Parathyroid adenoma (tissue), 2 donors: ENCODE results near the gene PJA2.

Experiments
- H2AFZ ChIP-seq: fragments of 300-600 bp; sonication (generic); one replicate; pipeline ENCODE4 v1.7.0; 2017; ENCODE audit warnings: antibody characterized with exemption, mild to moderate bottlenecking
- H3K27ac ChIP-seq: fragments of 300-600 bp; sonication (generic); one replicate; pipeline ENCODE4 v1.7.0; 2017
- H3K27me3 ChIP-seq: fragments of 300-600 bp; sonication (generic); one replicate; pipeline ENCODE4 v1.7.0; 2017; ENCODE audit warnings: low read length; ENCODE audit not compliant: control insufficient read depth, insufficient read depth
- H3K36me3 ChIP-seq: fragments of 300-600 bp; sonication (generic); one replicate; pipeline ENCODE4 v1.7.0; 2017; ENCODE audit warnings: low read length; ENCODE audit not compliant: control insufficient read depth, insufficient read depth
- H3K4me1 ChIP-seq: fragments of 300-600 bp; sonication (generic); one replicate; pipeline ENCODE4 v1.7.0; 2017; ENCODE audit warnings: control low read depth
- H3K4me2 ChIP-seq: fragments of 300-600 bp; sonication (generic); one replicate; pipeline ENCODE4 v1.7.0; 2017; ENCODE audit warnings: low read length
- H3K4me3 ChIP-seq: fragments of 300-600 bp; sonication (generic); one replicate; pipeline ENCODE4 v1.7.0; 2017; ENCODE audit warnings: low read depth, low read length
- H3K79me2 ChIP-seq: fragments of 300-600 bp; sonication (generic); one replicate; pipeline ENCODE4 v1.7.0; 2017; ENCODE audit warnings: control low read depth
- H3K9ac ChIP-seq: fragments of 300-600 bp; sonication (generic); one replicate; pipeline ENCODE4 v1.7.0; 2017; ENCODE audit warnings: mild to moderate bottlenecking
- H3K9me3 ChIP-seq: fragments of 300-600 bp; sonication (generic); one replicate; pipeline ENCODE4 v1.7.0; 2017; ENCODE audit warnings: low read length; ENCODE audit not compliant: control insufficient read depth
- TF ChIP-seq, protein P1 (sequence below): fragments of 300-600 bp; sonication (generic); IDR thresholded peaks from one replicate; pipeline ENCODE4 v1.7.0; 2017; ENCODE audit warnings: antibody characterized with exemption, mild to moderate bottlenecking
- donor health status: primary hyperparathyroidism.

The PJA2 gene

DNA sequence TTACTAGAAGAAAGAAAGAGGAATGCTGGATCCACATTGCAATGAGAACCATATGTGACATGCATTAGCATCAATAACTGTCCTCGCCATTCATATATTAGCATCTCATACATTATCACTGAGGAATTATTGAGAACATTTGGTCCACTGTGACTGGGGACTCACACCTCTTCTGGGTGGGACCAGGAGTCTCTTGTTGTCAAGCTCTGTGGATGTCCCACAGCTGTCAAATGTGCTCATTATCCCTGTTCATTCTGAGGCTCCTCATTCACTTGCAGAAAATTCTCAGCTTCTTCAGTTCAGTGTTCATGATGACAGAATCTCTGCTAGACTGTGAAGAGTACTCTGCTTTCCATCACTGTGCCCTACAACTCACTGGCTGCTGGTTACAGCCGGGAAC, 109.4 kb downstream of the PJA2 start:
- no peak overlapping the region for H2AFZ ChIP-seq
- H3K79me2 ChIP-seq: no peaks in the 10 kb centered on the region
- no peak overlapping the region for H3K27ac ChIP-seq
- no peaks in the 10 kb centered on the region for H3K9me3 ChIP-seq
- no peak overlapping the region for H3K4me2 ChIP-seq
- no peaks in the 10 kb centered on the region for H3K4me1 ChIP-seq
- TF ChIP-seq, protein P1, sequence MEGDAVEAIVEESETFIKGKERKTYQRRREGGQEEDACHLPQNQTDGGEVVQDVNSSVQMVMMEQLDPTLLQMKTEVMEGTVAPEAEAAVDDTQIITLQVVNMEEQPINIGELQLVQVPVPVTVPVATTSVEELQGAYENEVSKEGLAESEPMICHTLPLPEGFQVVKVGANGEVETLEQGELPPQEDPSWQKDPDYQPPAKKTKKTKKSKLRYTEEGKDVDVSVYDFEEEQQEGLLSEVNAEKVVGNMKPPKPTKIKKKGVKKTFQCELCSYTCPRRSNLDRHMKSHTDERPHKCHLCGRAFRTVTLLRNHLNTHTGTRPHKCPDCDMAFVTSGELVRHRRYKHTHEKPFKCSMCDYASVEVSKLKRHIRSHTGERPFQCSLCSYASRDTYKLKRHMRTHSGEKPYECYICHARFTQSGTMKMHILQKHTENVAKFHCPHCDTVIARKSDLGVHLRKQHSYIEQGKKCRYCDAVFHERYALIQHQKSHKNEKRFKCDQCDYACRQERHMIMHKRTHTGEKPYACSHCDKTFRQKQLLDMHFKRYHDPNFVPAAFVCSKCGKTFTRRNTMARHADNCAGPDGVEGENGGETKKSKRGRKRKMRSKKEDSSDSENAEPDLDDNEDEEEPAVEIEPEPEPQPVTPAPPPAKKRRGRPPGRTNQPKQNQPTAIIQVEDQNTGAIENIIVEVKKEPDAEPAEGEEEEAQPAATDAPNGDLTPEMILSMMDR: no peak
- no peaks in the 10 kb centered on the region for H3K27me3 ChIP-seq
- no peak overlapping the region for H3K9ac ChIP-seq
- H3K36me3 ChIP-seq: no peaks in the 10 kb centered on the region
- H3K4me3 ChIP-seq: no peak overlapping the region

DNA sequence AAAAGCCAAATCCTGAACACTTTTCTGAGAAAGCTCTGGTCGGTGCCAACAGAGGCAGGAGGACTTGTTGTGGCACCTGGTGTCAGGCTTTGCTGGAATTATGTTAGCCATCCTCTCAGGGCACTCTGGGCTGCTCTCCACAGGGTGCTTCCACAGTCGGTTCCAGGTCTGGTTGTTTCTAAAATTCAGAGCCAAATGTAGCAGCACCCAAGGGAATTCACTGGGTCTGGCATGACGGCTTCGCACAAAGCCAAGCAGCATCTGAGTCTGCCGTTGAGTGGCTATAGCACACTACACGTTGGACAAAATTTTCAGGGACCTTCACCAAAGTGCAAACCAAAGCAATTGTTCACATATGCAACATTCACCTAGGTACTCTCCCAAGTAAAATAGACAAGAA, 110.2 kb downstream of the PJA2 start:
- H3K27me3 ChIP-seq: no peaks in the 10 kb centered on the region
- H3K27ac ChIP-seq: no peak overlapping the region
- H3K4me1 ChIP-seq: no peaks in the 10 kb centered on the region
- no peaks in the 10 kb centered on the region for H3K9me3 ChIP-seq
- no peak overlapping the region for H3K9ac ChIP-seq
- no peak overlapping the region for H2AFZ ChIP-seq
- no peaks in the 10 kb centered on the region for H3K36me3 ChIP-seq
- TF ChIP-seq, protein P1: no peak
- H3K4me2 ChIP-seq: no peak overlapping the region
- no peak overlapping the region for H3K4me3 ChIP-seq
- H3K79me2 ChIP-seq: no peaks in the 10 kb centered on the region

DNA sequence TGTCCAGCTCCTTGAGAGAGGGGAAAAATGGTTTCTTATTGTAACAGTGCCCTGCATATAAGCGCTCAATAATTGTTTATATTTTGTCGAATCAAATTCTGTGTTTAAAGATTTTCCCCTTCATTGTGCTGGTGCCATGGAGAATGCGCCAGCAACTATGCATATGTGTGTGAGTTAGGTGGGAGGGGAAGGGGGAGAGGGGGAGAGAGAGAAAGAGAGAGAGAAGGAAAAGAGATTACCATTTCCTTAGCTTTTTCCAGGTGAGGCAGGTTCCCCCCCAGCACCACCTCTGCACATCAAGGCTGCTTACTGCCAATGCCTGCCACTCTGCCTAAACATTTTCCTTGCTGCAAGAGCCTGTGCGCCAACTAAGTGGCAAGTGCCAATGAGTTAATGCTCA, 111.0 kb downstream of the PJA2 start:
- H3K4me1 ChIP-seq: no peaks in the 10 kb centered on the region
- H3K27me3 ChIP-seq: no peaks in the 10 kb centered on the region
- H3K27ac ChIP-seq: no peak overlapping the region
- no peak overlapping the region for H2AFZ ChIP-seq
- no peak overlapping the region for H3K4me2 ChIP-seq
- no peaks in the 10 kb centered on the region for H3K36me3 ChIP-seq
- no peaks in the 10 kb centered on the region for H3K79me2 ChIP-seq
- TF ChIP-seq, protein P1: no peak
- no peak overlapping the region for H3K9ac ChIP-seq
- H3K9me3 ChIP-seq: no peaks in the 10 kb centered on the region
- H3K4me3 ChIP-seq: no peak overlapping the region

- TF ChIP-seq, protein P1: no peak
- Histone ChIP-seq H3K4me3 (no peak overlapping the region), H3K9ac (no peak overlapping the region), H3K4me2 (no peak overlapping the region), H3K27ac (no peak overlapping the region), H3K9me3 (no peaks in the 10 kb centered on the region), H3K4me1 (no peaks in the 10 kb centered on the region), H3K79me2 (no peaks in the 10 kb centered on the region), H3K27me3 (no peaks in the 10 kb centered on the region), H2AFZ (no peak overlapping the region), H3K36me3 (no peaks in the 10 kb centered on the region)
These were observed 111.9 kb downstream of the PJA2 start for GRCh38 chr5:109297900-109298299.

GRCh38 chr5:109291090-109291489, 118.7 kb downstream of the PJA2 start:
- Histone ChIP-seq H3K9ac (no peak overlapping the region), H3K4me2 (no peak overlapping the region), H3K9me3 (no peaks in the 10 kb centered on the region), H3K4me3 (no peak overlapping the region), H3K79me2 (no peaks in the 10 kb centered on the region), H3K36me3 (no peaks in the 10 kb centered on the region), H2AFZ (no peak overlapping the region), H3K27me3 (no peaks in the 10 kb centered on the region), H3K4me1 (no peaks in the 10 kb centered on the region), H3K27ac (no peak overlapping the region)
- TF ChIP-seq, protein P1: no peak
